ENCODE data around the gene CDC25A.

Gene CDC25A

GRCh38 chr3:48188266-48189201, at the start of gene CDC25A:
Gene CDC25A, minus strand, starts transcription at chr3:48188417. Its CDS starts 470 bp downstream, at chr3:48187947.
- peaks cover 6% of the 10 kb centered on the region for H3K27me3 ChIP-seq
- peaks cover 1% of the 10 kb centered on the region for H3K36me3 ChIP-seq
- H3K27ac ChIP-seq: peak within 1 kb of the TSS; percentile 50
- H3K9me3 ChIP-seq: no peaks in the 10 kb centered on the region
- TF ChIP-seq, protein P1, sequence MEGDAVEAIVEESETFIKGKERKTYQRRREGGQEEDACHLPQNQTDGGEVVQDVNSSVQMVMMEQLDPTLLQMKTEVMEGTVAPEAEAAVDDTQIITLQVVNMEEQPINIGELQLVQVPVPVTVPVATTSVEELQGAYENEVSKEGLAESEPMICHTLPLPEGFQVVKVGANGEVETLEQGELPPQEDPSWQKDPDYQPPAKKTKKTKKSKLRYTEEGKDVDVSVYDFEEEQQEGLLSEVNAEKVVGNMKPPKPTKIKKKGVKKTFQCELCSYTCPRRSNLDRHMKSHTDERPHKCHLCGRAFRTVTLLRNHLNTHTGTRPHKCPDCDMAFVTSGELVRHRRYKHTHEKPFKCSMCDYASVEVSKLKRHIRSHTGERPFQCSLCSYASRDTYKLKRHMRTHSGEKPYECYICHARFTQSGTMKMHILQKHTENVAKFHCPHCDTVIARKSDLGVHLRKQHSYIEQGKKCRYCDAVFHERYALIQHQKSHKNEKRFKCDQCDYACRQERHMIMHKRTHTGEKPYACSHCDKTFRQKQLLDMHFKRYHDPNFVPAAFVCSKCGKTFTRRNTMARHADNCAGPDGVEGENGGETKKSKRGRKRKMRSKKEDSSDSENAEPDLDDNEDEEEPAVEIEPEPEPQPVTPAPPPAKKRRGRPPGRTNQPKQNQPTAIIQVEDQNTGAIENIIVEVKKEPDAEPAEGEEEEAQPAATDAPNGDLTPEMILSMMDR (IDR thresholded peaks at IDR 0.05): peak; percentile 48
- peaks cover 16 to 22% of the 10 kb centered on the region in 2 experiments for H3K4me1 ChIP-seq (ENCODE audit: control insufficient read depth in 1 of 2, insufficient read depth in 1 of 2, low read depth in 1 of 2, low read length in 1 of 2)
- H3K4me3 ChIP-seq (ENCODE audit: low read depth in 1 of 2, low read length in 1 of 2): peak within 1 kb of the TSS; percentile 67 to 93

- Histone ChIP-seq H3K9me3 (no peaks in the 10 kb centered on the region), H3K27ac (no peak overlapping the region), H3K27me3 (no peaks in the 10 kb centered on the region), H3K4me3 (ENCODE audit: low read depth in 1 of 2, low read length in 1 of 2) (no peak overlapping the region), H3K4me1 (ENCODE audit: control insufficient read depth in 1 of 2, insufficient read depth in 1 of 2, low read depth in 1 of 2, low read length in 1 of 2) (peaks cover 30 to 33% of the 10 kb centered on the region in 2 experiments), H3K36me3 (no peaks in the 10 kb centered on the region)
- TF ChIP-seq, protein P1 (IDR thresholded peaks at IDR 0.05): no peak
Observed at GRCh38 chr3:48236531-48236930, 48.3 kb upstream of the CDC25A start.

DNA sequence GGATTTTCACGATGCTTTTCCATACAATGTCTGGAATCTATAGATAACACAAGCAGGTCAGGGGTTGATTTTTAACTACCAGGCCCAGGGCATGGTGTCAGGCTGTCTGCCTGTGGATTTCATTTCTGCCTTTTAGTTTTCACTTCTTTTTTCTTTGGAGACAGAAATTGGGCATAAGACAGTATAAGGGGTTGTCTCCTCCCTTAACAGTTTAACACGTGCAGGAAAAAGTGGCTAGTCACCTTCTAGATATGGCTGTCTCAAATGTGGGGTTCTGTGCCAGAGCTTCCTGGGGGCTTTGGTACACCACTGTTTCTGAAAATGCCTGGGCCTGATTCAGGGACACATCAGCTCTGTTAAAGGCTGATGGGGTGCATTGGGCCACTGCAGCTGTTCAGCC, 45.3 kb upstream of the CDC25A start:
- H3K36me3 ChIP-seq: no peaks in the 10 kb centered on the region
- no peak overlapping the region for H3K4me3 ChIP-seq (ENCODE audit: low read depth in 1 of 2, low read length in 1 of 2)
- H3K27ac ChIP-seq: no peak overlapping the region
- no peaks in the 10 kb centered on the region for H3K27me3 ChIP-seq
- H3K4me1 ChIP-seq (ENCODE audit: control insufficient read depth in 1 of 2, insufficient read depth in 1 of 2, low read depth in 1 of 2, low read length in 1 of 2): peaks cover 7 to 11% of the 10 kb centered on the region in 2 experiments
- TF ChIP-seq, protein P1 (IDR thresholded peaks at IDR 0.05): no peak
- H3K9me3 ChIP-seq: no peaks in the 10 kb centered on the region

DNA sequence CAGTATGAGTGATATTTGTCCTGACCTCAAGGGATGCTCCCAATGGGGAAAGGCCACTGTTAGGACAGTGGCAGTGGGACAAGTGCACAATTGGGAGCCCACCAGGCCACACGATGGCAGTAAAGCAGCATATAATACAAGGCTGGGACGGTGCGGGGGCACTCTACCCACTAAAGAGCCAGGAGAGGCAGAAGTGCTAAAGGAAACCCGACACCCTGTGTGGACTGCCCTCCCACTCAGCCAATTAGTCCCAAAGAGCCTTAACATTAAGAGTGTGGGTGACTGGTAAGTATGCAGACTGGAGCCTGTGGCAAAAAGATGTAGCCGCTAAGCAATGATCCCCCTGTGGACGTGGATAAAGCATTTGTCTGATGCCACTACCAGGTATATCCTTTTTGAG, 44.5 kb upstream of the CDC25A start:
- Histone ChIP-seq H3K27me3 (no peaks in the 10 kb centered on the region), H3K27ac (no peak overlapping the region), H3K9me3 (no peaks in the 10 kb centered on the region), H3K4me3 (ENCODE audit: low read depth in 1 of 2, low read length in 1 of 2) (no peak overlapping the region), H3K36me3 (no peaks in the 10 kb centered on the region), H3K4me1 (ENCODE audit: control insufficient read depth in 1 of 2, insufficient read depth in 1 of 2, low read depth in 1 of 2, low read length in 1 of 2) (peaks cover 6 to 7% of the 10 kb centered on the region in 2 experiments)
- TF ChIP-seq, protein P1 (IDR thresholded peaks at IDR 0.05): no peak

GRCh38 chr3:48232232-48232631, 44.0 kb upstream of the CDC25A start:
- Histone ChIP-seq H3K36me3 (no peaks in the 10 kb centered on the region), H3K27me3 (no peaks in the 10 kb centered on the region), H3K9me3 (no peaks in the 10 kb centered on the region), H3K27ac (no peak overlapping the region), H3K4me3 (ENCODE audit: low read depth in 1 of 2, low read length in 1 of 2) (no peak overlapping the region), H3K4me1 (ENCODE audit: control insufficient read depth in 1 of 2, insufficient read depth in 1 of 2, low read depth in 1 of 2, low read length in 1 of 2) (peaks cover 3 to 4% of the 10 kb centered on the region in 2 experiments)
- TF ChIP-seq, protein P1 (IDR thresholded peaks at IDR 0.05): no peak
